ENCODE measurements around the gene C1orf74. TPM values are rescaled to one million over a fixed set of nuclear protein-coding genes. Genes with fewer than 3 reads are reported as not detected.

The C1orf74 gene
- polyA plus RNA-seq, 2 donors, result 2.1 to 2.8 TPM

GRCh38 chr1:209767706-209768105 lies 16.7 kb downstream of the C1orf74 start:
- Histone ChIP-seq H3K4me3 (ENCODE audit: low read depth in 1 of 2, low read length in 2 of 2) (no peak overlapping the region), H3K9me3 (ENCODE audit: control insufficient read depth in 2 of 2, insufficient read depth in 1 of 2, low read depth in 1 of 2, low read length in 1 of 2) (peaks cover 0 to 7% of the 10 kb centered on the region in 2 donors), H3K27me3 (ENCODE audit: control insufficient read depth in 1 of 2, insufficient read depth in 2 of 2, low read length in 2 of 2) (no peaks in the 10 kb centered on the region), H3K27ac (ENCODE audit: low read depth in 2 of 2, low read length in 1 of 2) (no peak overlapping the region), H3K4me1 (ENCODE audit: control insufficient read depth in 2 of 2, insufficient read depth in 2 of 2, low read length in 1 of 2) (peaks cover 0 to 9% of the 10 kb centered on the region in 2 donors), H3K36me3 (ENCODE audit: control insufficient read depth in 2 of 2, insufficient read depth in 2 of 2, low read length in 1 of 2) (no peaks in the 10 kb centered on the region)

DNA sequence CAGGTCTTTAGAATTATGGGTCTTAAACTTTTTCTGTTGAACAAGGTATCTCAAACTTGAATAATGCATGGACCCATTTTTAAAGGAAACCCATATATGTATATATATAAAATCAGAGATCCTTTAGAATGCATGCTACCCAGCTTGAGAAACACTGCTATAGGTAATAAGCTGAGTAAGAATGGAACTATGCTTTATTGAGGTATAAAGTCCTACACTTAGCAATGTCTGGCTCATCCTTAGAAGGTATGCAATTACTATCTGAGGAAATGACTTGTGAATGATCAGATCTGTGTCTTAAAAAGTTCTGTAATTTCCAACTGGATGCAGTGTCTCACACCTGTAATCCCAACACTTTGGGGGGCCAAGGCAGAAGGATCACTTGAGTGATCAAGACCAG lies 17.3 kb downstream of the C1orf74 start:
- Histone ChIP-seq H3K9me3 (ENCODE audit: control insufficient read depth in 2 of 2, insufficient read depth in 1 of 2, low read depth in 1 of 2, low read length in 1 of 2) (peaks cover 0 to 7% of the 10 kb centered on the region in 2 donors), H3K36me3 (ENCODE audit: control insufficient read depth in 2 of 2, insufficient read depth in 2 of 2, low read length in 1 of 2) (no peaks in the 10 kb centered on the region), H3K27ac (ENCODE audit: low read depth in 2 of 2, low read length in 1 of 2) (no peak overlapping the region), H3K4me1 (ENCODE audit: control insufficient read depth in 2 of 2, insufficient read depth in 2 of 2, low read length in 1 of 2) (peaks cover 0 to 9% of the 10 kb centered on the region in 2 donors), H3K27me3 (ENCODE audit: control insufficient read depth in 1 of 2, insufficient read depth in 2 of 2, low read length in 2 of 2) (no peaks in the 10 kb centered on the region), H3K4me3 (ENCODE audit: low read depth in 1 of 2, low read length in 2 of 2) (no peak overlapping the region)

GRCh38 chr1:209766051-209766450 lies 18.3 kb downstream of the C1orf74 start:
- H3K4me1 ChIP-seq (ENCODE audit: control insufficient read depth in 2 of 2, insufficient read depth in 2 of 2, low read length in 1 of 2), result peaks cover 0 to 5% of the 10 kb centered on the region in 2 donors
- WGBS, 2 donors, result 74 to 80% methylated on average over 2 of the region's 2 CpGs
- no peaks in the 10 kb centered on the region for H3K36me3 ChIP-seq (ENCODE audit: control insufficient read depth in 2 of 2, insufficient read depth in 2 of 2, low read length in 1 of 2)
- H3K4me3 ChIP-seq (ENCODE audit: low read depth in 1 of 2, low read length in 2 of 2), result no peak overlapping the region
- no peak overlapping the region for H3K27ac ChIP-seq (ENCODE audit: low read depth in 2 of 2, low read length in 1 of 2)
- no peaks in the 10 kb centered on the region for H3K27me3 ChIP-seq (ENCODE audit: control insufficient read depth in 1 of 2, insufficient read depth in 2 of 2, low read length in 2 of 2)
- H3K9me3 ChIP-seq (ENCODE audit: control insufficient read depth in 2 of 2, insufficient read depth in 1 of 2, low read depth in 1 of 2, low read length in 1 of 2), result peaks cover 0 to 3% of the 10 kb centered on the region in 2 donors

GRCh38 chr1:209761011-209761635 lies 23.2 kb downstream of the C1orf74 start:
- Histone ChIP-seq H3K36me3 (ENCODE audit: control insufficient read depth in 2 of 2, insufficient read depth in 2 of 2, low read length in 1 of 2) (no peaks in the 10 kb centered on the region), H3K4me3 (ENCODE audit: low read depth in 1 of 2, low read length in 2 of 2) (no peak overlapping the region), H3K4me1 (ENCODE audit: control insufficient read depth in 2 of 2, insufficient read depth in 2 of 2, low read length in 1 of 2) (no peaks in the 10 kb centered on the region), H3K9me3 (ENCODE audit: control insufficient read depth in 2 of 2, insufficient read depth in 1 of 2, low read depth in 1 of 2, low read length in 1 of 2) (no peaks in the 10 kb centered on the region), H3K27ac (ENCODE audit: low read depth in 2 of 2, low read length in 1 of 2) (no peak overlapping the region), H3K27me3 (ENCODE audit: control insufficient read depth in 1 of 2, insufficient read depth in 2 of 2, low read length in 2 of 2) (no peaks in the 10 kb centered on the region)

- Histone ChIP-seq H3K27me3 (ENCODE audit: control insufficient read depth in 1 of 2, insufficient read depth in 2 of 2, low read length in 2 of 2) (no peaks in the 10 kb centered on the region), H3K9me3 (ENCODE audit: control insufficient read depth in 2 of 2, insufficient read depth in 1 of 2, low read depth in 1 of 2, low read length in 1 of 2) (no peaks in the 10 kb centered on the region), H3K4me3 (ENCODE audit: low read depth in 1 of 2, low read length in 2 of 2) (no peak overlapping the region), H3K36me3 (ENCODE audit: control insufficient read depth in 2 of 2, insufficient read depth in 2 of 2, low read length in 1 of 2) (no peaks in the 10 kb centered on the region), H3K4me1 (ENCODE audit: control insufficient read depth in 2 of 2, insufficient read depth in 2 of 2, low read length in 1 of 2) (no peaks in the 10 kb centered on the region), H3K27ac (ENCODE audit: low read depth in 2 of 2, low read length in 1 of 2) (no peak overlapping the region)
- 95% methylated on average over 12 of the region's 12 CpGs for WGBS, 2 donors
Observed at GRCh38 chr1:209759829-209760359, 24.5 kb downstream of the C1orf74 start.

- Histone ChIP-seq H3K27me3 (ENCODE audit: control insufficient read depth in 1 of 2, insufficient read depth in 2 of 2, low read length in 2 of 2) (no peaks in the 10 kb centered on the region), H3K27ac (ENCODE audit: low read depth in 2 of 2, low read length in 1 of 2) (no peak overlapping the region), H3K36me3 (ENCODE audit: control insufficient read depth in 2 of 2, insufficient read depth in 2 of 2, low read length in 1 of 2) (no peaks in the 10 kb centered on the region), H3K4me3 (ENCODE audit: low read depth in 1 of 2, low read length in 2 of 2) (no peak overlapping the region), H3K4me1 (ENCODE audit: control insufficient read depth in 2 of 2, insufficient read depth in 2 of 2, low read length in 1 of 2) (no peaks in the 10 kb centered on the region), H3K9me3 (ENCODE audit: control insufficient read depth in 2 of 2, insufficient read depth in 1 of 2, low read depth in 1 of 2, low read length in 1 of 2) (no peaks in the 10 kb centered on the region)
- 58 to 70% methylated on average over 3 of the region's 3 CpGs for WGBS, 2 donors
Observed at GRCh38 chr1:209758400-209758799, 26.0 kb downstream of the C1orf74 start.

DNA sequence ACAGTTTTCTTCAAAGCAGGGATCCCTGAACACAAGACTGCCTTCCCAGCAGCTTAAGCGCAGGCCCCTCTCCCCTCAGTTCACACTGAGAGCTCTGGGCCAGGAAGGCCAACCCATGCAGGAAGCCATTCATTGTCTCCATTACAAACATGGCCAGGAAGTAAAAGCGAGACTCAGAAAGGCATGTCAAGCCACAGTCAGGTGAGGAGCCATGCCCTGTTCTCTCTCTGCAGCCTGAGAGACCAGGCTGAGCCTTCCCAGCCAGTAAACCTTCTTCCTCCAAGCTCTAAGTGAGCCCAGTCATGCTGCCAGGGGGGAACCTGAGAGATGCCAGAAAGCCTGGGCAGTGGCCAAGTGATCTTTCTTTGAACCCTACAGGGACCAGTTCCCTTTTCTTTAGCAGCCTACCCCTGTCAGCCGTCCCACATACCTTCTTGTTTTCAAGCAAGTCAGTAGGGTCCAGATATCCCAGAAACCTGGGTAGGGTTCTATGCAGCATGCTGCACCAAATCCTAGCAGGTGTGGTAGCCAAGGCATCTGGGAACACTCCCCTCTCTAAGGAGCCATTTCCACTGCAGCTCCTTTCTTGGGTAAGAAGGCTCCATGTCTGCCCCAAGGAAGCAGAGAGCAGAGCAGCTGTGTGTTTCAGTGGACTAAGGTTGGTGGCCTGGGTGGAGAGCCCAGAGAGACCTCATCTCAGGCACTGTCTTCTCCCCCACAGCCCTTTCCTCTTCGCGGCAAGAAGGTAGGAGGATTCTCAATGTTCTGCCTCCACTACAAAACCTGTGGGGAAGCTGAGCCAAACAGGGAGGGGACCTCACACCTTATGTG lies 27.5 kb downstream of the C1orf74 start:
- no peaks in the 10 kb centered on the region for H3K27me3 ChIP-seq (ENCODE audit: control insufficient read depth in 1 of 2, insufficient read depth in 2 of 2, low read length in 2 of 2)
- H3K4me3 ChIP-seq (ENCODE audit: low read depth in 1 of 2, low read length in 2 of 2), result peak overlapping the region; percentile 30 to 35
- H3K4me1 ChIP-seq (ENCODE audit: control insufficient read depth in 2 of 2, insufficient read depth in 2 of 2, low read length in 1 of 2), result no peaks in the 10 kb centered on the region
- WGBS, 2 donors, result 65 to 76% methylated on average over 5 of the region's 5 CpGs
- H3K36me3 ChIP-seq (ENCODE audit: control insufficient read depth in 2 of 2, insufficient read depth in 2 of 2, low read length in 1 of 2), result no peaks in the 10 kb centered on the region
- peak overlapping the region in 1 of 2 donors; percentile 16 for H3K27ac ChIP-seq (ENCODE audit: low read depth in 2 of 2, low read length in 1 of 2)
- no peaks in the 10 kb centered on the region for H3K9me3 ChIP-seq (ENCODE audit: control insufficient read depth in 2 of 2, insufficient read depth in 1 of 2, low read depth in 1 of 2, low read length in 1 of 2)

DNA sequence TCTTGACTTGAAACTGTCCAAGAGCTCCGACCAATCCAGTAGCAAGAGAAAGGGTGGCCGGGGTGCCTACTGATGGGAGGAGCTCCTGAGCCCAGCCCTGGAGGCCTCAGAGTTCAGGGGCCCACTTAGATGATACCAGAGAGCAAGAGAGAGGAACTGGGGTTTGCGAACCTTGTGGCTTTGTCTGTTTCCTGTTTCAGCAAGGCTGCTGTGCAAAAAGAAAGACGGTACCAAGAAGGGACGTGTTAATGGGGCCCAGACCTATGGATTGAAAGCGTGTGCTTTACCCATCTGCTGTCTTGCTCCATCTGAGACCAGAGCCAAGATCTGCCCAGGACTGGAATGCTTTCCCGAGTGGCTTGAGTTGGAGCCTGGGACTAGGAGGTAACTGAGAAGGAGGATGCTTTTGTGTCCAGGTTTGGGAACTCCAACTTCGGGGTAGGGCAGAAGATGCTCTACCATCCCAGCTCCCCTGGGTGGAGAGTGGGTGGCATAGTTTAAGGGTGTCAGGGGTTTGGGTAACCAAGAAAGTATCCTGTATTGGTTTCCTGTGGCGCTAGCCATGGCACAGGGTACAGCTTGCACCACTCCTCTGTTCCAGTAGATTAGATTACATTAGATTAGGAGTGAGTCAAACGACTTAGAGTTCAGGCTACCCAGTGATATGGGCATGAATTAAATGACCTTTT lies 28.3 kb downstream of the C1orf74 start, which contains the start of gene TRAF3IP3:
Gene TRAF3IP3, plus strand, starts transcription at position 128 of the 689 bp plus-strand sequence. CDS start 3,987 bp downstream, outside the sequence.
- peak within 1 kb of the TSS; percentile 30 to 35 for H3K4me3 ChIP-seq (ENCODE audit: low read depth in 1 of 2, low read length in 2 of 2)

GRCh38 chr1:209755256-209755655 lies 29.1 kb downstream of the C1orf74 start:
- Histone ChIP-seq H3K9me3 (ENCODE audit: control insufficient read depth in 2 of 2, insufficient read depth in 1 of 2, low read depth in 1 of 2, low read length in 1 of 2) (no peaks in the 10 kb centered on the region), H3K27ac (ENCODE audit: low read depth in 2 of 2, low read length in 1 of 2) (no peak overlapping the region), H3K4me3 (ENCODE audit: low read depth in 1 of 2, low read length in 2 of 2) (no peak overlapping the region), H3K4me1 (ENCODE audit: control insufficient read depth in 2 of 2, insufficient read depth in 2 of 2, low read length in 1 of 2) (no peaks in the 10 kb centered on the region), H3K36me3 (ENCODE audit: control insufficient read depth in 2 of 2, insufficient read depth in 2 of 2, low read length in 1 of 2) (no peaks in the 10 kb centered on the region), H3K27me3 (ENCODE audit: control insufficient read depth in 1 of 2, insufficient read depth in 2 of 2, low read length in 2 of 2) (no peaks in the 10 kb centered on the region)
- WGBS, 2 donors, result 80 to 82% methylated on average over 1 of the region's 1 CpG

More for the DNA sequence above, 28.3 kb downstream of the C1orf74 start, which contains the start of gene TRAF3IP3:
- WGBS, 2 donors, result 62 to 72% methylated on average over 10 of the region's 10 CpGs
- H3K27me3 ChIP-seq (ENCODE audit: control insufficient read depth in 1 of 2, insufficient read depth in 2 of 2, low read length in 2 of 2), result no peaks in the 10 kb centered on the region
- peak within 1 kb of the TSS; percentile 8 to 16 for H3K27ac ChIP-seq (ENCODE audit: low read depth in 2 of 2, low read length in 1 of 2)
- no peaks in the 10 kb centered on the region for H3K36me3 ChIP-seq (ENCODE audit: control insufficient read depth in 2 of 2, insufficient read depth in 2 of 2, low read length in 1 of 2)
- no peaks in the 10 kb centered on the region for H3K4me1 ChIP-seq (ENCODE audit: control insufficient read depth in 2 of 2, insufficient read depth in 2 of 2, low read length in 1 of 2)
- H3K9me3 ChIP-seq (ENCODE audit: control insufficient read depth in 2 of 2, insufficient read depth in 1 of 2, low read depth in 1 of 2, low read length in 1 of 2), result no peaks in the 10 kb centered on the region
